Mesothelial cell of epicardium (in vitro differentiated cells): ENCODE measurements around the gene SUMF1. TPM values are rescaled to one million over a fixed set of nuclear protein-coding genes. Genes with fewer than 3 reads are reported as not detected.

Experiments used
- DNase-seq, 2 experiments: peaks; one replicate each; pipeline ENCODE4 v3.0.0; 2021; ENCODE audit warnings: low spot score in 2 of 2; ENCODE audit not compliant: unreplicated experiment in 2 of 2
- H3K27ac Mint-ChIP-seq: 2 replicates; pipeline ENCODE4 v1.8.0; 2021; ENCODE audit warnings: mixed read lengths
- H3K27me3 Mint-ChIP-seq: 2 replicates; pipeline ENCODE4 v1.8.0; 2021; ENCODE audit warnings: low read depth, mixed read lengths
- H3K36me3 Mint-ChIP-seq: 2 replicates; pipeline ENCODE4 v1.8.0; 2021; ENCODE audit warnings: mixed read lengths
- H3K4me1 Mint-ChIP-seq: 2 replicates; pipeline ENCODE4 v1.8.0; 2021; ENCODE audit warnings: mixed read lengths
- H3K4me3 Mint-ChIP-seq: 2 replicates; pipeline ENCODE4 v1.8.0; 2021; ENCODE audit warnings: mild to moderate bottlenecking, moderate library complexity, mixed read lengths
- H3K9me3 Mint-ChIP-seq: 2 replicates; pipeline ENCODE4 v1.8.0; 2021; ENCODE audit warnings: mixed read lengths
- total RNA-seq: library from RNA; stranded (reverse); gene quantifications from 3 replicates; pipeline ENCODE4 v1.2.1, GENCODE V29; 2021
- TF ChIP-seq, protein P1 (sequence below): fragments of 200-600 bp; sonication (generic); IDR thresholded peaks from one replicate; pipeline ENCODE4 v1.5.0; 2021; ENCODE audit warnings: antibody characterized with exemption; ENCODE audit not compliant: unreplicated experiment

SUMF1 gene
- total RNA-seq, 1 donor from 2014 or later = 28.7 TPM

DNA sequence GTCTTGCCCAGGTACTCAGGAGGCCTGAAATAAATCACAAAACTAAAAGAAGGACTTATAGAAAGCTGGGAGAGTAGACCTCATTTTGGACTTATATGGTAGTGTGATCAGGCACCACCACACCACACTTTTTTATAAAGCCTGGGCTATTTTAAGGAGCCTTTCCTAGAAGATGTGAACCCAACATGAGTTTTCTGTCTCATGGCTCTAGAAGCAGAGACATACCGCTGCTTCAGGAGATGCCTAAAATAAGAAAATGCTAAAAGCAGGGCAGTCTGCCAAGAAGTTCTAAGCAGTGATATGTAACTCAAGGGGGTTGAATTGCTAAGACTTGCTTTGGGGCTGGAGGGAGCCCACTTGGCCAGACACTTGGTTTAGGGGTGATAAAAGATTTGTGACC is 49.6 kb downstream of the SUMF1 start:
- H3K4me1 Mint-ChIP-seq = no peaks in the 10 kb centered on the region
- TF ChIP-seq, protein P1, sequence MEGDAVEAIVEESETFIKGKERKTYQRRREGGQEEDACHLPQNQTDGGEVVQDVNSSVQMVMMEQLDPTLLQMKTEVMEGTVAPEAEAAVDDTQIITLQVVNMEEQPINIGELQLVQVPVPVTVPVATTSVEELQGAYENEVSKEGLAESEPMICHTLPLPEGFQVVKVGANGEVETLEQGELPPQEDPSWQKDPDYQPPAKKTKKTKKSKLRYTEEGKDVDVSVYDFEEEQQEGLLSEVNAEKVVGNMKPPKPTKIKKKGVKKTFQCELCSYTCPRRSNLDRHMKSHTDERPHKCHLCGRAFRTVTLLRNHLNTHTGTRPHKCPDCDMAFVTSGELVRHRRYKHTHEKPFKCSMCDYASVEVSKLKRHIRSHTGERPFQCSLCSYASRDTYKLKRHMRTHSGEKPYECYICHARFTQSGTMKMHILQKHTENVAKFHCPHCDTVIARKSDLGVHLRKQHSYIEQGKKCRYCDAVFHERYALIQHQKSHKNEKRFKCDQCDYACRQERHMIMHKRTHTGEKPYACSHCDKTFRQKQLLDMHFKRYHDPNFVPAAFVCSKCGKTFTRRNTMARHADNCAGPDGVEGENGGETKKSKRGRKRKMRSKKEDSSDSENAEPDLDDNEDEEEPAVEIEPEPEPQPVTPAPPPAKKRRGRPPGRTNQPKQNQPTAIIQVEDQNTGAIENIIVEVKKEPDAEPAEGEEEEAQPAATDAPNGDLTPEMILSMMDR = no peak
- H3K4me3 Mint-ChIP-seq = no peak overlapping the region
- H3K27me3 Mint-ChIP-seq = no peaks in the 10 kb centered on the region
- H3K9me3 Mint-ChIP-seq = no peaks in the 10 kb centered on the region
- H3K36me3 Mint-ChIP-seq = peaks cover 6% of the 10 kb centered on the region
- no peak overlapping the region for H3K27ac Mint-ChIP-seq
- DNase-seq = no peak

DNA sequence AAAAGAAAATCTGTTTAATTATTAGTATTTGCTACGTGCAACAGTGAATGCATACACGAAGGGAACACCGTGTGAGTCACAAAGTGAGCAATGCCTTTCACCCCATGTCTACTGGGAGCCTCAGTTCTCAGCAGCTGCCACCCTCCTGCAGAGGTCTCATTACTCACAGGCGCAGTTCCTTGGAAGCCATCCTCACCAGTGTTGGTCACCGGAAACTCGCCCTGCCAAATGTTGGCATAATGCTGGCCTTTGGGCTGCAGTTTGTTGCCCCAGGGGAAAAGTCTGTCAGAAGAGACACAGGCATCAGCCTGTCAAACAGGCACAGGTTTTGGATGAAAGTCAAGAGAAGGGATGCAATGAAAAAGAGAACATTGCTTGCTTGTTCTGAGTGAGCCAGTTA is 50.1 kb downstream of the SUMF1 start:
- no peak overlapping the region for H3K27ac Mint-ChIP-seq
- peaks cover 10% of the 10 kb centered on the region for H3K36me3 Mint-ChIP-seq
- H3K9me3 Mint-ChIP-seq = no peaks in the 10 kb centered on the region
- no peak for DNase-seq
- H3K4me1 Mint-ChIP-seq = no peaks in the 10 kb centered on the region
- no peak overlapping the region for H3K4me3 Mint-ChIP-seq
- TF ChIP-seq, protein P1 = no peak
- H3K27me3 Mint-ChIP-seq = no peaks in the 10 kb centered on the region

DNA sequence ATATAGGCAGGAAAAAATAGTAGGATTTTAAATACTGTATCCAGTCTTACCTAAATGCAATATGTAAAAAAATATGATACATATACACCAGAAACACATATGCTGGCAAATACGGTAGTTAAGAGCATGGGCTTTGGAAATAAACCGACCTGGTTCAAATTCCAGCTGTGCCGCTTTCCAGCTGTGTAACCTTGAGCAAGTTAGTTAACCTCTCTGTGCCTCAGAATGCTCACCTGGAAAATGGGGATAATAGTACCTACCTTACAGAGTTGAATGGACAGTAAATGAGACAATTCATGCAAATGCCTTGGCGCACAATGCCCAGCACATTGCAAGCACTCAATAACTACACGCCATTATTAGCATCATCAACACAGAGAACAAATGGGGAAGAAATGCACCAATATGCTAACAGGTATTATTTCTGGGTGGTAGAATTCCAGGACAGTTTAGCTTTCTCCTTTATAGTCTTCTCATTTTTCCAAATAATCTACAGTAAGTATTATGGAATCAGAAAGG is 50.6 kb downstream of the SUMF1 start:
- DNase-seq = no peak
- Mint-ChIP-seq H3K4me1 (no peaks in the 10 kb centered on the region), H3K4me3 (no peak overlapping the region), H3K9me3 (no peaks in the 10 kb centered on the region), H3K27me3 (no peaks in the 10 kb centered on the region), H3K27ac (no peak overlapping the region), H3K36me3 (peaks cover 11% of the 10 kb centered on the region)
- TF ChIP-seq, protein P1 = no peak

DNA sequence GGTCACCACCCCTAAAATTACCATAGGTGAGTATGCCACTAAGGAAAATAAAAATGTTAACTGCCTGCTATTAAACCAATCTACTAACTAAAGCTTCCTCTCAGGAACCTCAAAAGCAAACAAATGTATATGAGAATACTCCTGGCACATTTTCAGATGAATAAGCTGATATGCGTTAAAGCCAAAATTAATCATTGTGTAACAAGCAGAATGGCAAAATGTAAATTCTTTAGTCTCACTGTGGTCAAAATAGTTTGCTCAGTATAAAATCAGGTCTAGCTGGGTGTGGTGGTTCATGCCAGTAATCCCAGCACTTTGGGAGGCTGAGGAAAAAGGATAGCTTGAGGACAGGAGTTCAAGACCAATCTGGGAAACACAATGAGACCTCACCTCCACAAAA is 53.6 kb downstream of the SUMF1 start:
- DNase-seq = no peak
- Mint-ChIP-seq H3K4me3 (no peak overlapping the region), H3K27ac (no peak overlapping the region), H3K9me3 (no peaks in the 10 kb centered on the region), H3K36me3 (peaks cover 13% of the 10 kb centered on the region), H3K4me1 (peaks cover 14% of the 10 kb centered on the region), H3K27me3 (no peaks in the 10 kb centered on the region)
- TF ChIP-seq, protein P1 = no peak

DNA sequence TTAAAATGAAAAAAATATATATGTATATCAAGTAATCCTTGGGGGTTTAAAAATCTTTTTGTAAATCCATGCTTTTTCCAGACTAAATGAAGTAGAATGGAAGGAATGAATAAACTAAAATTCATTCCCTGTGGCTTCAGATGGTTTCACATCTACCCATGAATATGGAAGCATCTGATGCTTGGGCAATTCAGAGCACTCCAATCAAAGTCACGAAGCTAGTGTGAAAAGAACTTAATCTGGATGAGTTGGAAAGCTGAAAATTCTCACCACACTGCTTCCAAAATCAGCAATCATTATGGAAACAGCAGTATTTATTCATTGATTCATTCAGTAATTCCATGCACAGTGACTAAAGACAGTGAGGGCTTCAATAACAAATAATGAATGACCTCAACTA is 55.2 kb downstream of the SUMF1 start:
- Mint-ChIP-seq H3K27me3 (no peaks in the 10 kb centered on the region), H3K27ac (no peak overlapping the region), H3K4me3 (no peak overlapping the region), H3K4me1 (peaks cover 17% of the 10 kb centered on the region), H3K9me3 (no peaks in the 10 kb centered on the region), H3K36me3 (peaks cover 13% of the 10 kb centered on the region)
- no peak for DNase-seq
- TF ChIP-seq, protein P1 = no peak

DNA sequence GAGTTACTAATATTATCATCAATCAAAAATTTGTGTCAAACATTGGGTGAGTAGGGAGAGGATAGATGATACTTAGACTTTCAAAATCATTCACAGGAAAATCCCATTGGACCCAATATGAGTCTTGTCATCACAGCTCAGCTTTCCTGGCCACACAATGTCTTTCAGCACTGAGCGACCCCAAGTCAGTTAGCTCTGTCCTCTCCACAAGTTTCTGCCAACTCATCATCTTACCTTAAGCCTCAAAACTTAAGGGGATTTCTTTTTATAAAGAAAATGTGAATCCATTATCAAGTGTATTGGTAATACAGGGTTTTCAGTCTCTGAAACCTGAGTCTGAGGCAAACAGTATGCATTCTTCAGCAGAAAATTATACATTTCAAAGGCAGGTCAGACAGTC is 55.8 kb downstream of the SUMF1 start:
- Mint-ChIP-seq H3K36me3 (peaks cover 10% of the 10 kb centered on the region), H3K4me3 (no peak overlapping the region), H3K4me1 (peaks cover 17% of the 10 kb centered on the region), H3K27me3 (no peaks in the 10 kb centered on the region), H3K9me3 (no peaks in the 10 kb centered on the region), H3K27ac (no peak overlapping the region)
- TF ChIP-seq, protein P1 = no peak
- no peak for DNase-seq
